ENCODE results near the gene F2RL1. TPM values are rescaled to one million over a fixed set of nuclear protein-coding genes. Genes with fewer than 3 reads are reported as not detected.

F2RL1 gene
- total RNA-seq, 3 donors from 2014 or later: 58.1 to 177 (median 128) TPM

DNA sequence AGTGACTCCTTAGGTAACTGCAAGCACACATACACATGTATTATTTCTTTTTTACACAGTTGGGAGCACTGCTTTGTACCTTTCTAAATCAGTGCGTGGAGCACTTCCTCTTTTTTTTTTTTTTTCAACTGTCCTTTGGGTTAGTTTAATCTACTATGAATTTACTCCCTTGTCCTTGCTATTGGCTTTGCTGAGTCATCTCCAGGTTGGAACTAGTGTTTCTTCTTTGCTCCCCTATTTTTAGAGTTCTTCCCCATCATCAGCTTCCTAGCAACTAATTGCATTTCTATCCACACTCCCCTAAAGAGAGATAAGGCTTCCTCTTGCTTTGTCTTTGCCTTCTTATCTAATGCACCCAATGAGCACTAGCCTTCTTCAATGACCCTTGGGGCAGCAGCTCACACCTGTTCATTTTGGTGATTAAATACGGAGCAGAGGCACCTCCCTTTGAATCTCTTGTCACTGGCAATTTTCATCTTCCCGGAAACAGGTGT lies 55.3 kb downstream of the F2RL1 start:
- no peak overlapping the region for H3K4me3 ChIP-seq
- intact Hi-C loops (cut with DNase I, micrococcal nuclease): no loop called here
- TF ChIP-seq, protein P1, sequence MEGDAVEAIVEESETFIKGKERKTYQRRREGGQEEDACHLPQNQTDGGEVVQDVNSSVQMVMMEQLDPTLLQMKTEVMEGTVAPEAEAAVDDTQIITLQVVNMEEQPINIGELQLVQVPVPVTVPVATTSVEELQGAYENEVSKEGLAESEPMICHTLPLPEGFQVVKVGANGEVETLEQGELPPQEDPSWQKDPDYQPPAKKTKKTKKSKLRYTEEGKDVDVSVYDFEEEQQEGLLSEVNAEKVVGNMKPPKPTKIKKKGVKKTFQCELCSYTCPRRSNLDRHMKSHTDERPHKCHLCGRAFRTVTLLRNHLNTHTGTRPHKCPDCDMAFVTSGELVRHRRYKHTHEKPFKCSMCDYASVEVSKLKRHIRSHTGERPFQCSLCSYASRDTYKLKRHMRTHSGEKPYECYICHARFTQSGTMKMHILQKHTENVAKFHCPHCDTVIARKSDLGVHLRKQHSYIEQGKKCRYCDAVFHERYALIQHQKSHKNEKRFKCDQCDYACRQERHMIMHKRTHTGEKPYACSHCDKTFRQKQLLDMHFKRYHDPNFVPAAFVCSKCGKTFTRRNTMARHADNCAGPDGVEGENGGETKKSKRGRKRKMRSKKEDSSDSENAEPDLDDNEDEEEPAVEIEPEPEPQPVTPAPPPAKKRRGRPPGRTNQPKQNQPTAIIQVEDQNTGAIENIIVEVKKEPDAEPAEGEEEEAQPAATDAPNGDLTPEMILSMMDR (IDR thresholded peaks at IDR 0.05): no peak
- DNase-seq (no peak), ATAC-seq (peak; percentile 62)
- no peaks in the 10 kb centered on the region for H3K36me3 ChIP-seq (ENCODE audit: low read depth)
- H3K4me1 ChIP-seq (ENCODE audit: low read depth): peaks cover 5% of the 10 kb centered on the region
- no peaks in the 10 kb centered on the region for H3K9me3 ChIP-seq

Other genes starting within 250 kb of the F2RL1 start
- gene F2RL2, start 195.6 kb upstream of the F2RL1 start, total RNA-seq: 1 to 10 TPM in 1 of 3 donors, under 1 TPM in 2; 0.17 to 2.4 (median 0.58) TPM
- 1 to 10 TPM; 3.1 to 6.5 (median 4.6) TPM for gene F2R, start 102.9 kb upstream of the F2RL1 start, total RNA-seq
- gene S100Z, start 31.0 kb downstream of the F2RL1 start, total RNA-seq: under 1 TPM in 1 of 3 donors, not detected in 2; 0.78 TPM
- gene CRHBP, start 134.0 kb downstream of the F2RL1 start, total RNA-seq: under 1 TPM in 2 of 3 donors, not detected in 1; 0.57 to 0.84 TPM
- gene AGGF1, start 211.4 kb downstream of the F2RL1 start, total RNA-seq: 10 to 100 TPM; 19.6 to 20.3 (median 20.2) TPM